GM23248 (cell line): ENCODE measurements around the gene ABHD1. TPM values are rescaled to one million over a fixed set of nuclear protein-coding genes. Genes with fewer than 3 reads are reported as not detected.

Experiments used
- DNase-seq: peaks from one replicate; pipeline ENCODE4 v3.0.0-alpha.2; 2015
- H2AFZ ChIP-seq: fragments of 200-600 bp; sonication (generic); 2 replicates; pipeline ENCODE4 v1.6.1; 2016; ENCODE audit warnings: antibody characterized with exemption
- H3F3A ChIP-seq: fragments of 200-600 bp; sonication (generic); 2 replicates; pipeline ENCODE4 v1.6.1; 2016; ENCODE audit warnings: mild to moderate bottlenecking, antibody characterized with exemption, mixed run types; ENCODE audit not compliant: insufficient read depth
- H3K27ac ChIP-seq: fragments of 200-600 bp; sonication (generic); 2 replicates; pipeline ENCODE4 v1.5.1; 2016; ENCODE audit warnings: mild to moderate bottlenecking
- H3K27me3 ChIP-seq: fragments of 200-600 bp; sonication (generic); replicated peaks from 2 replicates; pipeline ENCODE4 v1.6.1; 2016; ENCODE audit warnings: mild to moderate bottlenecking; ENCODE audit not compliant: insufficient read depth
- H3K36me3 ChIP-seq: fragments of 200-600 bp; sonication (generic); 2 replicates; pipeline ENCODE4 v1.6.1; 2016; ENCODE audit warnings: low read depth, mild to moderate bottlenecking
- H3K4me1 ChIP-seq: fragments of 200-600 bp; sonication (generic); 2 replicates; pipeline ENCODE4 v1.6.1; 2016; ENCODE audit warnings: mild to moderate bottlenecking; ENCODE audit not compliant: insufficient read depth
- H3K4me2 ChIP-seq: fragments of 200-600 bp; sonication (generic); one replicate; pipeline ENCODE4 v1.6.1; 2016; ENCODE audit warnings: mild to moderate bottlenecking; ENCODE audit not compliant: unreplicated experiment
- H3K4me3 ChIP-seq: fragments of 200-600 bp; sonication (generic); 2 replicates; pipeline ENCODE4 v1.5.1; 2016; ENCODE audit warnings: mild to moderate bottlenecking
- H3K79me2 ChIP-seq: fragments of 200-600 bp; sonication (generic); 2 replicates; pipeline ENCODE4 v1.6.1; 2016; ENCODE audit warnings: mild to moderate bottlenecking; ENCODE audit not compliant: insufficient read depth
- H3K9ac ChIP-seq: fragments of 200-600 bp; sonication (generic); 2 replicates; pipeline ENCODE4 v1.6.1; 2016; ENCODE audit warnings: mild to moderate bottlenecking
- H3K9me2 ChIP-seq: fragments of 200-600 bp; sonication (generic); 2 replicates; pipeline ENCODE4 v1.6.1; 2016; ENCODE audit warnings: mixed run types, mild to moderate bottlenecking, moderate library complexity; ENCODE audit not compliant: insufficient read depth
- H3K9me3 ChIP-seq: fragments of 200-600 bp; sonication (generic); one replicate; pipeline ENCODE4 v1.6.1; 2017; ENCODE audit warnings: low read depth
- H4K20me1 ChIP-seq: fragments of 200-600 bp; sonication (generic); 2 replicates; pipeline ENCODE4 v1.6.0; 2016; ENCODE audit not compliant: insufficient read depth
- EZH2 ChIP-seq: fragments of 200-600 bp; sonication (generic); IDR thresholded peaks from 2 replicates; pipeline ENCODE4 v1.6.1; 2018; ENCODE audit warnings: antibody characterized with exemption, mild to moderate bottlenecking; ENCODE audit not compliant: insufficient read depth, poor library complexity, severe bottlenecking
- EZH2phosphoT487 ChIP-seq: fragments of 200-600 bp; sonication (generic); IDR thresholded peaks from 2 replicates; pipeline ENCODE4 v1.6.1; 2018; ENCODE audit warnings: antibody characterized with exemption, moderate library complexity, mild to moderate bottlenecking, low read depth; ENCODE audit not compliant: insufficient read depth
- WGBS, 2 experiments: methylation state at CpG; one replicate each; pipeline ENCODE4 v1.1.6; 2015 to 2017; ENCODE audit warnings: low lambda C conversion rate in 2 of 2, low coverage in 1 of 2; ENCODE audit errors: missing lambda C conversion rate in 2 of 2; 5-methylcytosine and 5-hydroxymethylcytosine counted together
- in situ Hi-C: fragments of 300-500 bp; cut with MboI; formaldehyde crosslinking; loops from 2 replicates; pipeline ENCODE4 v1.15.0; 2020
- polyA plus RNA-seq: library from polyadenylated mRNA; unstranded; fragments of >200 nt; fragmentation: Nextera tagmentation; extraction: Ambion mirVana; gene quantifications from 2 replicates; pipeline ENCODE4 v1.2.1, GENCODE V29; 2016
- total RNA-seq: library from RNA; depleted of rRNA; stranded (reverse); fragments of >200 nt; shearing (Covaris generic); gene quantifications from 2 replicates; pipeline ENCODE4 v1.2.3, GENCODE V29; 2014

ABHD1 gene
- total and polyA plus RNA-seq, 2 experiments from 2014 or later: not detected

DNA sequence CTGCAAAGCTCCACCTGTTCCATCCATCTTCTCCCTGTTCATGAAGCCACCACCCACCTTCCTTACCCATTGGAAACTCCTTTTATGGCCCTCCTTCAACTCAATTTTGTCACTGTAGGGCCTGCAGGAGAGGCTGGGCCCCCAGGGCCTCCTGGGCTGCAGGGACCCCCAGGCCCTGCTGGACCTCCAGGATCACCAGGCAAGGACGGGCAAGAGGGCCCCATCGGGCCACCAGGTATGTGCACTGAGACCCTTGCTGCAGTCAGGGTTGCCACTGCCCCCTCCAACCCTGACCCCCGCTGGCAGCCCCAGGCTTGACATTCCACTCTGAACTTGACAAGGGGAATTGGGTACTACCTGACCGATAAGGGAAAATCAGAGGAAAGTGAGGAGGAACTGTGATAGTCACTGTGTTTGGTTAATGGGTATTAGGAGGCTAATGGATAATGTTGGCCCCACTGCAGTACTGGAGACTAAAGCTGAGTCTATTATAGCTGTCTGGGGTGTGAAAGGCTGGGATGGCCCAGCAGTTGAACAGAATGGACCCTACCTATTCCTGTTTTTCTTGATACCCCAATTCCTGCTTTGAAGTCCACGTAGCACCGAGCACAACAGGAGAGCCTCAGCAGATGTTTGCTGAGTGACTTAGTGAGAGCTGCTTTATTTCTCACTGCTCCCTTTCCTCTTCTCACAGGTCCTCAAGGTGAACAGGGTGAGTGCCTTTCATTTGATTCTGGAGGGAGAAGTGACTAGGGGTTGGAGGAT is 39.1 kb upstream of the ABHD1 start:
- Histone ChIP-seq H3K4me3 (no peak overlapping the region), H3K4me1 (peaks cover 16% of the 10 kb centered on the region), H3K9ac (no peak overlapping the region), H4K20me1 (no peaks in the 10 kb centered on the region), H3K9me3 (no peaks in the 10 kb centered on the region), H3K4me2 (no peak overlapping the region), H3K36me3 (no peaks in the 10 kb centered on the region), H3K9me2 (no peaks in the 10 kb centered on the region), H3K79me2 (peaks cover 24% of the 10 kb centered on the region), H2AFZ (no peak overlapping the region), H3K27me3 (no peaks in the 10 kb centered on the region), H3K27ac (no peak overlapping the region), H3F3A (peaks cover 13% of the 10 kb centered on the region)
- in situ Hi-C loops: no loop called here
- no peak for DNase-seq
- WGBS, 2 experiments: 94 to 95% methylated on average over 6 of the region's 6 CpGs
- no peak for TF ChIP-seq EZH2
- no peak for TF ChIP-seq EZH2phosphoT487

GRCh38 chr2:27085062-27085672 is 38.4 kb upstream of the ABHD1 start:
- H3K4me3 ChIP-seq: peak overlapping the region; percentile 73
- no peaks in the 10 kb centered on the region for H3K9me2 ChIP-seq
- H4K20me1 ChIP-seq: no peaks in the 10 kb centered on the region
- peaks cover 18% of the 10 kb centered on the region for H3K79me2 ChIP-seq
- H3K4me1 ChIP-seq: peaks cover 12% of the 10 kb centered on the region
- H3K36me3 ChIP-seq: no peaks in the 10 kb centered on the region
- 47% methylated on average over 10 of the region's 10 CpGs for WGBS, 2 experiments
- peak overlapping the region; percentile 59 for H3K27ac ChIP-seq
- no peak overlapping the region for H2AFZ ChIP-seq
- peak overlapping the region; percentile 74 for H3K9ac ChIP-seq
- in situ Hi-C loops: no loop called here
- DNase-seq: no peak
- peaks cover 13% of the 10 kb centered on the region for H3F3A ChIP-seq
- H3K4me2 ChIP-seq: peak overlapping the region; percentile 75
- no peak for TF ChIP-seq EZH2phosphoT487
- TF ChIP-seq EZH2: no peak
- H3K27me3 ChIP-seq: no peaks in the 10 kb centered on the region
- no peaks in the 10 kb centered on the region for H3K9me3 ChIP-seq

GRCh38 chr2:27085673-27086089 is 37.9 kb upstream of the ABHD1 start:
- peak overlapping the region; percentile 75 for H3K4me2 ChIP-seq
- peak overlapping the region; percentile 74 for H3K9ac ChIP-seq
- TF ChIP-seq EZH2phosphoT487 (no peak), EZH2 (no peak)
- H3K4me3 ChIP-seq: peak overlapping the region; percentile 73
- in situ Hi-C loops: no loop called here
- peaks cover 12% of the 10 kb centered on the region for H3K79me2 ChIP-seq
- H3K9me2 ChIP-seq: no peaks in the 10 kb centered on the region
- peaks cover 13% of the 10 kb centered on the region for H3F3A ChIP-seq
- H4K20me1 ChIP-seq: no peaks in the 10 kb centered on the region
- peak overlapping the region; percentile 63 for H2AFZ ChIP-seq
- no peaks in the 10 kb centered on the region for H3K36me3 ChIP-seq
- H3K27me3 ChIP-seq: no peaks in the 10 kb centered on the region
- no peaks in the 10 kb centered on the region for H3K9me3 ChIP-seq
- H3K4me1 ChIP-seq: peaks cover 7% of the 10 kb centered on the region; the same call in 1 of the 2 replicates
- 0 to 3% methylated on average over 23 to 28 of the region's 38 CpGs for WGBS, 2 experiments
- peak overlapping the region; percentile 59 for H3K27ac ChIP-seq
- peak; percentile 87 for DNase-seq

DNA sequence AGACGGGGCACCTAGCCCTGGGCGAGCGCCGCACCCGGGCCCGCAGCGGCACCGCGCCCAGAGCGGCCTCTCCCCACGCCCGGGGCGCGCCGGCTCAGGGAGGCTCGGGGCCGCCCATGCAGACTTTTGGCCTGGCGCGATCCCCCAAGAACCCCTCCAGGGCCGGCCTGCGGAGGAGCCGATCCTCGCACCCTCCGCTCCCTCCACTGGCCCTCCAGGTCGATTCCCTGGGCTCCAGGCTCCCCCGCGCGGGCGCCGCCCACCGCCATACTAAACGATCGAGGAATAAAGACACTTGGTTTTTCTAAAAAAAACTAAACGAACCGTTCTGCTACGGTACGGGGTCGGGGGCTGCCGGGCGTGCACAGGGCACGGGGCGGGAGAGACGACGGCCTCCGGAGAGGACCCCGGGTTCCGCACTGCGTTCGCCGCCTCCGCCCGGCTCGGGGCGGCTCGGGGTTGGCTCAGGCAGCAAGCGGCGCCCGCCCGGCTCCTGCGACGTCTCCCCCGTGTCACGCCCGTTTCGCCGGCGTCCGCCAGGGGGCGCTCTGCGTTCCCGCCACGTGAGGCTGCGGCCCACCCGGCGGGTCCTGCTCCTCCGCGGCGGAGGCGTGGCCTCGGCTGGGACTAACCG is 37.4 kb upstream of the ABHD1 start:
- TF ChIP-seq EZH2 (no peak), EZH2phosphoT487 (no peak)
- no peaks in the 10 kb centered on the region for H3K36me3 ChIP-seq
- H3K4me1 ChIP-seq: 0 out of 2 replicates have a peak, but pooled peaks cover 4% of the 10 kb centered on the region
- no peaks in the 10 kb centered on the region for H4K20me1 ChIP-seq
- no peaks in the 10 kb centered on the region for H3K9me2 ChIP-seq
- H3F3A ChIP-seq: peaks cover 13% of the 10 kb centered on the region
- H2AFZ ChIP-seq: peak overlapping the region; percentile 63
- DNase-seq: peak; percentile 95
- WGBS, 2 experiments: 0 to 2% methylated on average over 45 to 77 of the region's 81 CpGs
- no peaks in the 10 kb centered on the region for H3K9me3 ChIP-seq
- H3K9ac ChIP-seq: peak overlapping the region; percentile 74
- no peaks in the 10 kb centered on the region for H3K27me3 ChIP-seq
- H3K79me2 ChIP-seq: peaks cover 10% of the 10 kb centered on the region
- H3K4me2 ChIP-seq: peak overlapping the region; percentile 75
- H3K4me3 ChIP-seq: peak overlapping the region; percentile 73
- in situ Hi-C loops: no loop called here
- peak overlapping the region; percentile 59 for H3K27ac ChIP-seq
